ENCODE results near the gene SORCS2.

Gene SORCS2

DNA sequence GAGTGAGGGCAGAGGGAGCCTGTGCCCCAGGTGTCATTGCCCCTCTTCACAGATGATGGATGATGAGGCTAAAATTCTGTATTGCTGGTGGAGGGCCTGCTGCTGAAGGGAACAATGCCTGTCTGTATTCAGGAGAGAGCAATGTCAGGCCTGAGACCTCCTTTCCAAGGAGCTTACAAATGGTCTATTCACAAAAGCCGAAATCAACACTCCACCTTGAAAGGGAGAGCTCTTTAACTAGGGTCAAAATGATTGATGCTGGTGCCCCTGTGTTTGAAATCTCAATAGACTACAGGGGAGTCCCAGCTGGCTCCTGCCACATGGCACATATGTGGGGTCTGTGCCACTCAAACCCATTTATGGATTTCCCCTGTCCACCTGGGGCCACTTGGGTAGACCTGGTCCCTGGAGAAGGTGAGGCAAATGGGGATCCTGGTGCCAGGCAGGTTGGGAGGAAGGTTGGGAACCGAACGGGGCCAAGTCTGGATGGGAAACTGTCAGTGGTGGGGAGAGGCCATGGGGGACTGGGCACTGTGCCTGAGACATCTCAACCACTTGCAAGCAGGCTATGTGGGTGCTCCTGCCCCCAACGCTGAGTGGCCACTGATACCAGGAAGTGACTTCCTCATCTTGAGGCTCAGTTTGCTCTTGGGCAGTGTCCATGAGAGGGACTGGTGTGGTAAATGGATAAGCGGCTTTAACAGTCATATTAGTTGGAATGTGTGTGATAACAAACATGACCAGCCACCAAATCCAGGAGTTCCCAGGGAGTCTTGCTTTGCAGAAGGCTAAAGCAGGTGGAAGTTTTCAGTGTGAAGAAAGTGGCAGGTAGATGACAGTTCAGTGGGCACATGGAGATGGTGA, 466.2 kb downstream of the SORCS2 start:
- 66% methylated on average over 5 of the region's 5 CpGs for WGBS

GRCh38 chr4:7659429-7660175, 467.3 kb downstream of the SORCS2 start:
- no peak overlapping the region for H4K8ac ChIP-seq (ENCODE audit: low read length)
- H3K36me3 ChIP-seq (ENCODE audit: control insufficient read depth in 1 of 2, insufficient read depth in 2 of 2, low read depth in 1 of 2, low read length in 2 of 2): no peaks in the 10 kb centered on the region
- no peak overlapping the region for H2BK5ac ChIP-seq (ENCODE audit: low read depth, low read length, poor library complexity, severe bottlenecking)
- H3K4ac ChIP-seq (ENCODE audit: low read depth in 1 of 2, low read length in 2 of 2): no peak overlapping the region
- H3K4me2 ChIP-seq (ENCODE audit: low read length, poor library complexity, severe bottlenecking): no peak overlapping the region
- H4K91ac ChIP-seq (ENCODE audit: low read length): peak overlapping the region; percentile 44
- no peak overlapping the region for H2BK120ac ChIP-seq (ENCODE audit: low read depth, low read length)
- H2AFZ ChIP-seq (ENCODE audit: low read depth, low read length): no peak overlapping the region
- DNase-seq: no peak
- H3K23ac ChIP-seq (ENCODE audit: low read length in 2 of 2): no peak overlapping the region
- H3K27me3 ChIP-seq (ENCODE audit: control insufficient read depth in 1 of 2, insufficient read depth in 1 of 2, low read length in 2 of 2): peaks cover 0 to 10% of the 10 kb centered on the region in 2 experiments
- H3K79me1 ChIP-seq (replicated peaks; ENCODE audit: low read length, poor library complexity, severe bottlenecking): no peaks in the 10 kb centered on the region
- H3K4me1 ChIP-seq (ENCODE audit: control insufficient read depth, insufficient read depth, low read depth, low read length): peaks cover 34% of the 10 kb centered on the region
- no peak overlapping the region for H3K4me3 ChIP-seq (ENCODE audit: insufficient read depth in 1 of 2, low read depth in 1 of 2, low read length in 2 of 2)
- H2AK5ac ChIP-seq (ENCODE audit: low read length, severe bottlenecking): no peak overlapping the region
- 92% methylated on average over 8 of the region's 8 CpGs for WGBS
- peak overlapping the region in 1 of 2 experiments; percentile 38 for H2BK12ac ChIP-seq (ENCODE audit: low read length in 2 of 2)
- H2BK15ac ChIP-seq (ENCODE audit: low read depth, poor library complexity, severe bottlenecking): no peak overlapping the region
- H3K27ac ChIP-seq (ENCODE audit: low read length, poor library complexity, severe bottlenecking): no peak overlapping the region
- no peak overlapping the region for H3K14ac ChIP-seq (ENCODE audit: low read length in 2 of 2)
- no peak overlapping the region for H3K9ac ChIP-seq (ENCODE audit: low read length)
- no peak overlapping the region for H3K18ac ChIP-seq (ENCODE audit: low read depth in 1 of 2, low read length in 2 of 2)
- no peaks in the 10 kb centered on the region for H3K9me3 ChIP-seq (ENCODE audit: control insufficient read depth, low read length)

More for the DNA sequence above, 466.2 kb downstream of the SORCS2 start:
- peaks cover 44% of the 10 kb centered on the region for H3K4me1 ChIP-seq (ENCODE audit: control insufficient read depth, insufficient read depth, low read depth, low read length)
- peak overlapping the region in 1 of 2 experiments; percentile 17 for H2BK12ac ChIP-seq (ENCODE audit: low read length in 2 of 2)
- no peak overlapping the region for H3K23ac ChIP-seq (ENCODE audit: low read length in 2 of 2)
- H3K4ac ChIP-seq (ENCODE audit: low read depth in 1 of 2, low read length in 2 of 2): no peak overlapping the region
- H3K9ac ChIP-seq (ENCODE audit: low read length): no peak overlapping the region
- H4K8ac ChIP-seq (ENCODE audit: low read length): peak overlapping the region; percentile 61
- no peak overlapping the region for H3K4me3 ChIP-seq (ENCODE audit: insufficient read depth in 1 of 2, low read depth in 1 of 2, low read length in 2 of 2)
- H3K36me3 ChIP-seq (ENCODE audit: control insufficient read depth in 1 of 2, insufficient read depth in 2 of 2, low read depth in 1 of 2, low read length in 2 of 2): no peaks in the 10 kb centered on the region
- H3K9me3 ChIP-seq (ENCODE audit: control insufficient read depth, low read length): no peaks in the 10 kb centered on the region
- H3K18ac ChIP-seq (ENCODE audit: low read depth in 1 of 2, low read length in 2 of 2): peak overlapping the region in 1 of 2 experiments; percentile 34
- H4K91ac ChIP-seq (ENCODE audit: low read length): peak overlapping the region; percentile 67
- H2BK120ac ChIP-seq (ENCODE audit: low read depth, low read length): no peak overlapping the region
- H2BK5ac ChIP-seq (ENCODE audit: low read depth, low read length, poor library complexity, severe bottlenecking): no peak overlapping the region
- H3K27me3 ChIP-seq (ENCODE audit: control insufficient read depth in 1 of 2, insufficient read depth in 1 of 2, low read length in 2 of 2): peaks cover 0 to 15% of the 10 kb centered on the region in 2 experiments
- peak; percentile 33 for DNase-seq
- H2AK5ac ChIP-seq (ENCODE audit: low read length, severe bottlenecking): no peak overlapping the region
- no peak overlapping the region for H2AFZ ChIP-seq (ENCODE audit: low read depth, low read length)
- peak overlapping the region; percentile 73 for H2BK15ac ChIP-seq (ENCODE audit: low read depth, poor library complexity, severe bottlenecking)
- no peaks in the 10 kb centered on the region for H3K79me1 ChIP-seq (replicated peaks; ENCODE audit: low read length, poor library complexity, severe bottlenecking)
- no peak overlapping the region for H3K4me2 ChIP-seq (ENCODE audit: low read length, poor library complexity, severe bottlenecking)
- no peak overlapping the region for H3K27ac ChIP-seq (ENCODE audit: low read length, poor library complexity, severe bottlenecking)
- no peak overlapping the region for H3K14ac ChIP-seq (ENCODE audit: low read length in 2 of 2)

- 95% methylated on average over 14 of the region's 14 CpGs for WGBS
- Histone ChIP-seq H3K79me1 (replicated peaks; ENCODE audit: low read length, poor library complexity, severe bottlenecking) (no peaks in the 10 kb centered on the region), H3K4ac (ENCODE audit: low read depth in 1 of 2, low read length in 2 of 2) (no peak overlapping the region), H2BK120ac (ENCODE audit: low read depth, low read length) (no peak overlapping the region), H3K18ac (ENCODE audit: low read depth in 1 of 2, low read length in 2 of 2) (no peak overlapping the region), H2BK5ac (ENCODE audit: low read depth, low read length, poor library complexity, severe bottlenecking) (no peak overlapping the region), H3K14ac (ENCODE audit: low read length in 2 of 2) (no peak overlapping the region), H3K23ac (ENCODE audit: low read length in 2 of 2) (no peak overlapping the region), H3K9ac (ENCODE audit: low read length) (no peak overlapping the region), H3K4me1 (ENCODE audit: control insufficient read depth, insufficient read depth, low read depth, low read length) (peaks cover 26% of the 10 kb centered on the region), H2AFZ (ENCODE audit: low read depth, low read length) (no peak overlapping the region), H3K9me3 (ENCODE audit: control insufficient read depth, low read length) (no peaks in the 10 kb centered on the region), H3K4me2 (ENCODE audit: low read length, poor library complexity, severe bottlenecking) (no peak overlapping the region), H3K4me3 (ENCODE audit: insufficient read depth in 1 of 2, low read depth in 1 of 2, low read length in 2 of 2) (no peak overlapping the region), H4K91ac (ENCODE audit: low read length) (peak overlapping the region; percentile 14), H3K36me3 (ENCODE audit: control insufficient read depth in 1 of 2, insufficient read depth in 2 of 2, low read depth in 1 of 2, low read length in 2 of 2) (no peaks in the 10 kb centered on the region), H2AK5ac (ENCODE audit: low read length, severe bottlenecking) (no peak overlapping the region), H2BK15ac (ENCODE audit: low read depth, poor library complexity, severe bottlenecking) (no peak overlapping the region), H4K8ac (ENCODE audit: low read length) (no peak overlapping the region), H3K27me3 (ENCODE audit: control insufficient read depth in 1 of 2, insufficient read depth in 1 of 2, low read length in 2 of 2) (peaks cover 0 to 10% of the 10 kb centered on the region in 2 experiments), H2BK12ac (ENCODE audit: low read length in 2 of 2) (peak overlapping the region in 1 of 2 experiments; percentile 4), H3K27ac (ENCODE audit: low read length, poor library complexity, severe bottlenecking) (no peak overlapping the region)
- DNase-seq: no peak
Observed at GRCh38 chr4:7660176-7661039, 468.1 kb downstream of the SORCS2 start.

All from mesenchymal stem cell (in vitro differentiated cells and primary cell).